Raji (cell line): ENCODE data around the gene DPCD.

Source experiments
- POLR2A ChIP-seq: IDR thresholded peaks from 2 replicates; pipeline ENCODE4 v1.6.1; 2011; ENCODE audit warnings: low read depth, low read length, control low read depth; ENCODE audit not compliant: insufficient read depth

DPCD gene

DNA sequence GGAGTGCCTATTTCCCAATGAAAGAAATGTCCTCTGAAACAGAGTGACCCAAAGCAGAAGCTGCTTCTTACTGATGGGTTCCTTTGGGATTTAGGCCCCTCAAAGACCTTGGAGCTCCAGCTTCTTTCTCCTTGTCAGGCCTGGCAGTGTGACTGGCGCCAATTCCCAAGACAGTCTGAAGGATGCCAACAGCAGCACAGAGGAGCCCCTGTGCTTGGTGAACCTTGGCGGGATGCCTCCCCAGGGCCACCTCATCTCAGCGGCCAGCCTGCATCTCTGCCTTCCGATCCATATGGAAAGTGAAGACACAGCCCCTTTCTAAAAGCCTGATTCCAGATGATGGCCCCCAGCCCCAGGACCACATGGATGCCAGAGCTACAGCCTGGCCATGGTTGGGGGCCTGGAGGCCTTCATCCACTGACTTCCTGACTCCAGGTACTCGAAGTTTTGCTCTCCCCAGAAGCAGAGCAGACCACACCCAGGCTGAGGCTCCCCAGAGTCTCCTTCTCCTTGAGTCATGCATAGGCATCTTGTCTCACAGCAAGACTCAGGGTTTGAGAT is 61.5 kb downstream of the DPCD start:
- no peak for TF ChIP-seq POLR2A

DNA sequence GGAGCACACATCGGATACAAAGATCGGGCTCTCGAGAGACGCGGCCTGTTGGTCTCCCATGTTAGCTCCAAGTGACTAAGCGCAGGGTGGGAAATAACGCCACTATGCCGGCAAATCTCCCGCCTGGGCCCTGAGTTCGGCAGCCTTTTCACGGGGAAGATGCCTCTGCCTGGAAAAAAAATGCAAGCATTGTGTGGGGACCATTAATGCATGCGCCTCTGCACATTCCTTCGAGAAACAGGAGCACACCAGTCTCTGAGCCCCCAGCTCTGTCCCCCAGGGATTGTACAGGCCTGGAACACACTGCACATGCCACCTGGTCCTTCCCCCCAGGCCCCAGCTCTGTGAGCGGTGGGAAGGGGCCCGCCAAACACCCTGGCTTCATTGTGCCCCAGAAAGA is 62.7 kb downstream of the DPCD start:
- no peak for TF ChIP-seq POLR2A

DNA sequence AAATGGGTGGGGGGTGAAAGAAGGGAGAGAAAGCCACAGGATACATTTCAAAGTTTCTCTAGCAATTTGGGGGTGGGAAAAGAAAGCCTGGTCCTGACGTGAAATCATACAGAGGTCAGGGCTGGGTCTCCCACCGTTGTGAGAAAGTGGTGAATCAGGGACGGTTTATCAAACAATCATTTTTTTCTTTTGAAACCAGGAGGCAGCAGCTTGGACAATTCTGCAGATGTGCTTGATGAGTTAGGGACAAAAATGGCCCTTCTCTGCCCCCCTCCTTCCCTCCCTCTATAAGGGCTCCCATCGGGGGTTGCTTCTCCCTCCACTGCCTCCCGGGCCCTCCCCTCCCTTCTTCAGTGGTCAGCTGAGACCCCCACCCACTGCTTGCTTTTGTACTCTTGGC is 63.2 kb downstream of the DPCD start:
- TF ChIP-seq POLR2A, result no peak

DNA sequence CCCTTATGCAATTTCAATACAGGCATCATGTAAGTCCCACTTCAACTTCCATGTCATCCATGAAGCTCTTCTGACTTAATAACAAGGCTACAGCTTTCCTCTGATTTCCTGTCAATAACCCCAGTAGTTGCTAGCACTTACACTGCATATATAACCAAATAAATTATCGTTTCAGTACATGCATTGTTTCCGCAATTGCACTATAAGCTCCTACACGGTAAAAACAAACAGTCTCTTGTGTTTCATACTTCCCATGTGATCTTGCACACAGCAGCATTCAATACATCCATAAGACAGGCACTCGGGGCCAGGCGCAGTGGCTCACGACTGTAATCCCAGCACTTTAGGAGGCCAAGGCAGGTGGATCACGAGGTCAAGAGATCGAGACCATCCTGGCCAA is 65.4 kb downstream of the DPCD start:
- TF ChIP-seq POLR2A, result no peak

DNA sequence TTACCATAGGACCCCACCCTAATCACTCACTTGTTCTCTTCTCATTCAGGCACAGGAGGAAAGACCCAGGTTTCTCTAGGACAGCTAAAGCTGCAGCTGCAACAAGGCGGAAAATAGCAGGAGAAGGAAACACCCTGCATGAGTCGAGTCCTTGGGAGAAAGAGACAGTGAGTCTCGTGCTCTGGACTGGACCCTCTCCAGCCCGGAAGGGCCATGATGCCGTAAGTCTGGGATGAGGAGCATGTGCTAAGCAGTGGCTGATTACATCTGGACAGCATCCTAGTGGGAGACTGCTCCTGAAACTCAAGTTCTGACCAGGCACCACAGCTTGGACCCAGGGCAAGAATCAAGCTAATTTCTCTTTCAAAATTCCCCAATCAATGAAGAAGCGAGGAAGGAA is 67.4 kb downstream of the DPCD start:
- no peak for TF ChIP-seq POLR2A

- no peak for TF ChIP-seq POLR2A
These were observed 68.8 kb downstream of the DPCD start for GRCh38 chr10:101656890-101657289.

DNA sequence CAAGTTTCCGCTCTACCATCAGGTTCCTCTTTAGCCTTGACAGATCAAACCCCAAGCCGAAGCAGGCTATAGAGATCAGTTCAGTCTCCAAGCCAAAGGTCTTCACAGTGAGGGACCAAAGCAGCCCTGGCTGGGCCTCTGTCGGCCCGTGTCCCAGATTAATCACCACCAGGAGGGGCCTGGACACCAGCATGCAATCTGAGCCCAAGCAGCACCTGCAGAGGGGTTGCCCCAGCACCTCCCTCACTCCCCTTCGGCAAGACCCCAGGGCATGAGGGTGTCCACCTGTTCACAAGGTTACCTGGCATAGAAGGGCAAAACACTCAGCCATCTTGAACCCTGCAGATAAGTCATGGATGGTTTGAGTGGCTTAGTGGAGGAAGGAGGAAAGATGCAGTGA is 70.9 kb downstream of the DPCD start:
- no peak for TF ChIP-seq POLR2A
